HCT116 (cell line): ENCODE results near the gene DLG2.

ENCODE experiments used
- RAD21 ChIP-seq: IDR thresholded peaks from 2 replicates; pipeline ENCODE4 v1.6.1; 2012; ENCODE audit warnings: low read depth, mild to moderate bottlenecking
- SRF ChIP-seq: IDR thresholded peaks from 2 replicates; pipeline ENCODE4 v1.6.1; 2012; ENCODE audit warnings: low read depth

DNA sequence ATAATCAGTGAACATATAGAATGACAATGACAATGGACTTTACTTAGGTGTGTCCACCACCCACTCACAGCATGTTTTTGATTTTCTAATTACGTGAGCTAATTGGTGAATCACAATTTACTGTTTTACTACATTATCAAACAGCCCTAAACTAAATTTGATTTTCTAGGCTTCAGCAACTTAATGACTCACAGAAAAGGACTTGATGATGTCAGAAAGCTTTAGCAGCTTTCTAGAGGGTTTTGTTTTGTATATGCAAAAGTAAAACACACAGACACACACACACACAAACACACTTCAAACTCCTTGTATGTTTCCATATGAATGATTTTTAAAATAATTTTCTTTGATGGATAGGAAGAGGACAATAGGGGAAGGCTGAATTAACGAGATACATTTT lies 1462.4 kb downstream of the DLG2 start:
- TF ChIP-seq RAD21 (no peak), SRF (no peak)
